ENCODE data around the gene ANXA2R.

DNA sequence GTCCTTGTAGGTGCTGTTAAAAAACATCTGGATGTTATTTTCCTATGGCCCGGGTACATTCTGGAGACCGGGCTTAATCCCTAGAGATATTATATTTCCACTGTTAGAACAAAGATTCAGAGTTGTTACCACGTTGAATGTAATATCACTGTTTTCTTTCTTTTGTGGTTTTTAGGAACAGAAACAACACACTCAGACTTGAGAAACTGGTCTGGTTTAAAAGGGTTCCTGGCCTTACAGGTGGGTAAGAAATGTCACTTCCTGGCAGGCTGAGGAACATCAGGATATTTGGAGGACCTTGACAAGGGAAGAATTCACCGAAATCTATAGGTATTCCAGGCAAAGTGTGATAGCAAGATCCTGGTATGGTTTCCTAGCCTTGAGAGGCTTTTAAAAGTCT lies 10.3 kb upstream of the ANXA2R start:
- TF ChIP-seq CTCF (IDR thresholded peaks at IDR 0.05): no peak
- TF ChIP-seq EP300 (IDR thresholded peaks at IDR 0.05): no peak
- no peak for TF ChIP-seq POLR2A (IDR thresholded peaks at IDR 0.05; ENCODE audit: low read depth)
- no peak for TF ChIP-seq POLR2AphosphoS5 (IDR thresholded peaks at IDR 0.05)
